ENCODE results near the gene EDIL3.

DNA sequence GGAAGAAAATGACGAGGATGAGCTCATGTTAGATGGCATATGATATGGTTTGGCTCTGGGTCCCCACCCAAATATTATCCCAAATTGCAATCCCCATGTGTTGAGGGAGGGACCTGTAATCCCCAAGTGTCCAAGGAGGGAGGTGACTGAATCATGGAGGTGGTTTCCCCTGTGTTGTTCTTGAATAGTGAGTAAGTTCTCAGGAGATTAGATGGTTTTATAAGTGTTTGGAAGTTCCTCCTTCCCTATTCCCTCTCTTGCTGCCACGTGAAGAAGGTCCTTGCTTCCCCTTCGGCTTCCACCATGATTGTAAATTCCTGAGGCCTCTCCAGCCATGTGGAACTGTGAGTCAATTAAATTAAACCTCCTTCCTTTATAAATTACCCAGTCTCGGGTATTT lies 10.1 kb downstream of the EDIL3 start:
- TF ChIP-seq, protein P1, sequence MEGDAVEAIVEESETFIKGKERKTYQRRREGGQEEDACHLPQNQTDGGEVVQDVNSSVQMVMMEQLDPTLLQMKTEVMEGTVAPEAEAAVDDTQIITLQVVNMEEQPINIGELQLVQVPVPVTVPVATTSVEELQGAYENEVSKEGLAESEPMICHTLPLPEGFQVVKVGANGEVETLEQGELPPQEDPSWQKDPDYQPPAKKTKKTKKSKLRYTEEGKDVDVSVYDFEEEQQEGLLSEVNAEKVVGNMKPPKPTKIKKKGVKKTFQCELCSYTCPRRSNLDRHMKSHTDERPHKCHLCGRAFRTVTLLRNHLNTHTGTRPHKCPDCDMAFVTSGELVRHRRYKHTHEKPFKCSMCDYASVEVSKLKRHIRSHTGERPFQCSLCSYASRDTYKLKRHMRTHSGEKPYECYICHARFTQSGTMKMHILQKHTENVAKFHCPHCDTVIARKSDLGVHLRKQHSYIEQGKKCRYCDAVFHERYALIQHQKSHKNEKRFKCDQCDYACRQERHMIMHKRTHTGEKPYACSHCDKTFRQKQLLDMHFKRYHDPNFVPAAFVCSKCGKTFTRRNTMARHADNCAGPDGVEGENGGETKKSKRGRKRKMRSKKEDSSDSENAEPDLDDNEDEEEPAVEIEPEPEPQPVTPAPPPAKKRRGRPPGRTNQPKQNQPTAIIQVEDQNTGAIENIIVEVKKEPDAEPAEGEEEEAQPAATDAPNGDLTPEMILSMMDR (IDR thresholded peaks at IDR 0.05): no peak
- TF ChIP-seq POLR2A (IDR thresholded peaks at IDR 0.05): no peak
